Dedifferentiated amniotic fluid mesenchymal stem cell (primary cell): Measurements from ENCODE around the gene HK3.
"Not testable (repeated sequence)": the region's sequence is repeated elsewhere in the genome, so short reads cannot be mapped to it uniquely, and the experiment has no call there.

Experiments
- DNase-seq: peaks from one replicate; pipeline ENCODE4 v3.0.0-alpha.2; 2016; ENCODE audit errors: extremely low spot score

Gene HK3

GRCh38 chr5:176883700-176884570 lies 15.2 kb downstream of the HK3 start:
- DNase-seq, result no peak

- no peak for DNase-seq
These were observed 16.6 kb downstream of the HK3 start for GRCh38 chr5:176882567-176882903.

DNA sequence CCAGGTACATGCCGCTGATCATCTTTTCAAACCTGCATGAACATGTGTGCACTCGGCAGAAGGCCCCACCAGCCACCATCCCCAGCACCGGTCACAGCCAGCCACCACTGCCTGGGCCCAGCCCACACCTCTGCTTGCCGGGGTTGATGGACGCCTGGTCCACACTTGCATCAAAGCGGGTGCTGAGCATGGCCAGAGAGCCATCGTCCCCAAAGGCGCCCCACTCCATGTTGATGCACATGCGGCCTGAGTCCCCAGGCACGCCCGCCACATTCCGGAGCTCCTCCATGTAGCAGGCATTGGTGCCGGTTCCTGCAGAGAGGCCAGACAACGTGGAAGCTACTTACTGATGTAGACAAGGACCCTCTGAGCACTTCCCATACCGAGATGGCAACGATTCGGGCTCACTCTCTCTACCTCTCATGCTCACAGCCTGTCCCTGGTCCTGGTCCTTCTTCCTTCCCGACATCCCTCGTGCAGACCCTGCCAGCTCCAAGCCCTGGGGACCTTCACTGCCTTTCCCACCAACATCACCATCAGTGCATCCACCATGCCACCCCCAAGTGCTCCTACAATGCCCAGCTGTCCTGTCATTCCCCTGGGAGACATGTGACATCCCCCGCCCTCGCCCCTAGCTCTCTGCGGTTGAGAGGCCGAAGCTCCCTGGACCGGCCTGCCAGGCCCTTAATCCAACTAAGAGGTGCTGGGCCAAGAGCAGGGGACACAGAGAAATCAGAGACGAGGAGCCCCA lies 17.2 kb downstream of the HK3 start:
- DNase-seq, result no peak

DNA sequence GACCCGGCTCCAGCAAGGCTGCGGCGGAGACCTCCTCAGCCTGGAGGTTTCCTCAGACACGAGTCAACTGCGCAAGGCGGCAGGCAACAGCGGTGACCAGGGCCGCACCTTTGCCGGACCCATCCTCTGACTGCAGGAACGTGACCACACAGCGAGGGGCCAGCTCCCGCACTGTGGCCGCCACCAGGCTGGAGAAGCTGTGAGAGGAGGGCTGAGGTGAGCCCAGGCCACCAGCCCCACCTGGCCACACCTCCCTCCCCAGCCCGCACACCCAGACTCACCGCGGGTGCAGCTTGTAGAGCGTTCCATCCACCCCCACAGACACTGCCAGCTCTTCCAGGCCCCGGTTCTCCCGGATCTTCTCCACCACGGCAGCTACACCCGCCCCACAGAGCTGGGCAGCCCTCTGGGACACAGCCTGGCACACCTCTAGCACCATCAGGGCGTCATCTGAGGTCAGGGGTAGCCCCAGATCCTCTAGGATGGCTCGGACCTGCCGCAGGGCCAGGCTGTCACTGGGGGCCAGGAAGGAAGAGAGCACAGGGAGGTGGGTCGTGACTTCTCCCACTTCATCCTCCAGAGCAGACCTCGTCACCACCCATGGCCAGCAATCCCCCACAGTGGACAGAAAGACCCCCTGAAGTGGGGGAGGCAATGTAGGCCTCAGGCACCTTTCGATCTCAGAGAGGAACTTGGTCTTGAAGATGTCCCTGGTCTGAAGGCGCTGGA lies 18.0 kb downstream of the HK3 start:
- DNase-seq, result no peak

DNA sequence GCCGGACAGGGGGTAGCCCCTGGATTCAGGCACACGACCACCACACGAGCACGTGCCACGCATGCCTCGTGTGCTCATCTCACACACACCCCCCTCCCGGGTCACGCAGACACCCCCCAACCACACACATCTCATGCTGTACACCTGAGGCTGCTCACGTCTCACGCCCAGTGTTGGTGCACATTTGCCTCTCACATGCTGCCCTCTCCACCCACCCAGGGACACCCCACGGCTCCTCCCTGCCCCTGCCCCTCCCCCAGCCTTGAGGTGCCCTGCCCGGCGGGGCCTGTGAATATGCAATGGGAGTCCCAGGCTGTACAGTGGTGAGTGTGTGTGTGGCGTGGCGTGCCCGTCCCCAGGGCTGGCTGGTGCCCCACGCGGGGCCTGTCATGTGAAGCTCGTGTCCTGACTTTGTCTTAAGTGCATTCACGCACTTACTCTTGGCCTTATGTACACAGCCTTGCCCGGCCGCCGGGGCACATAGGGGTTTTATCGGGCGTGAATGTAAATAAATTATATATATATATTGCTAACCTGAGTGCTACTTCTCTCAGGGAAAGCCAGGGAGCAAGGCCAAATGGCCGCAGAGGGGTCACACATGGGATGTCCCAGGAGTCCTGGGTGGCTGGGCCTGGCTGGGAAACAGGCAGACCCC lies 18.7 kb downstream of the HK3 start:
- DNase-seq, result no peak

DNA sequence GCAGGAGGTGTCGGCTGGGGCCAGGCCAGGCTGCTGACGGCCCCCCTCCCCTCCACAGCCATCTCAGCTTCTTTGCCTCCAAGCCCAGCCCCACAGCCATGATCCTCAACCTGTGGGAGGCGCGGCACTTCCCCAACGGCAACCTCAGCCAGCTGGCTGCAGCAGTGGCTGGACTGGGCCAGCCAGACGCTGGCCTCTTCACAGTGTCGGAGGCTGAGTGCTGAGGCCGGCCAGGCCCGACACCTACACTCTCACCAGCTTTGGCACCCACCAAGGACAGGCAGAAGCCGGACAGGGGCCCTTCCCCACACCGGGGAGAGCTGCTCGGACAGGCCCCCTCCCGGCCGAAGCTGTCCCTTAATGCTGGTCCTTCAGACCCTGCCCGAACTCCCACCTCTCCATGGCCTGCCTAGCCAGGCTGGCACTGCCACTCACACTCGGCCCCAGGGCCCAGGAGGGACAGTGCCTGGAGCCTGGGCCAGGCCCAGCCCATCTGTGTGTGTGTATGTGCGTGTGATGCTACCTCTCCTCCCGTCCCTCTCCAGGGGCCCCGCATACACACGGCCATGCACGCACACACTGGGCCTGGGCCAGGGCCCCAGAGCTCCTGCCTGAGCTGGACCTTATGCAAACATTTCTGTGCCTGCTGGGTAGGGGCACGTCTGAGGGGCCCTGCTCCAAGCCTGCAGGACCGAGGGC lies 19.3 kb downstream of the HK3 start:
- DNase-seq, result no peak

GRCh38 chr5:176878906-176879662 lies 20.1 kb downstream of the HK3 start:
- no peak for DNase-seq

DNA sequence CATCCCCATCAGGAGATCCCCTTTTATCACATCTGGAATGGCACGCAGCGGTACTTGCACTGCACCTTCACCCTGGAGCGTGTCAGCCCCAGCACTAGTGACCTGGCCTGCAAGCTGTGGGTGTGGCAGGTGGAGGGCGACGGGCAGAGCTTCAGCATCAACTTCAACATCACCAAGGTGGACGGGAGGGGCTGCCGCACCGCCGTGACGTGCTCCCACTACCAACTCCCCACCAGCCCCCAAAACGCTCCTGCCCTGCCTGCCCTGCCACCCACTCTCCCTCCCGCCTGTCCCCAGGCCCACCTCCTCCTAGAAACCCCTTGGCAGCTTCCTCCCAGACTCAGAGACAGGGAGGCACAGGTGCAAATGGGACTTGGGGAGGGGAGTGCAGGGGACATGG lies 20.7 kb downstream of the HK3 start:
- DNase-seq, result no peak

DNA sequence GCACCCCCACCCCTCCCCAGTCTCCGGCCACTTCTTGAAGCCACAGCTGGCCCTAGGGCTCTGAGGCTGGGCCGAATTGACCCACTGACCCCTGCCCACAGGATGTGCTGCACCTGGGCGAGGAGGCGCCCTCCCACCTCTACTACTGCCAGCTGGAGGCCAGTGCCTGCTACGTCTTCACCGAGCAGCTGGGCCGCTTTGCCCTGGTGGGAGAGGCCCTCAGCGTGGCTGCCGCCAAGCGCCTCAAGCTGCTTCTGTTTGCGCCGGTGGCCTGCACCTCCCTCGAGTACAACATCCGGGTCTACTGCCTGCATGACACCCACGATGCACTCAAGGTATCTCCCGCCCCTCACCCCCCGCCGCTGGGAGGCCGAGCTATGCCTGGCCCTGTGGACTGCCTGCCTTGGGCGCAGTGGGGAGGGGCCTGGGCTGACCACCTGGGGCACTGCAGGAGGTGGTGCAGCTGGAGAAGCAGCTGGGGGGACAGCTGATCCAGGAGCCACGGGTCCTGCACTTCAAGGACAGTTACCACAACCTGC lies 21.3 kb downstream of the HK3 start:
- no peak for DNase-seq

GRCh38 chr5:176876506-176877431 lies 22.4 kb downstream of the HK3 start:
- no peak for DNase-seq

GRCh38 chr5:176875783-176876505 lies 23.2 kb downstream of the HK3 start:
- DNase-seq, result no peak

DNA sequence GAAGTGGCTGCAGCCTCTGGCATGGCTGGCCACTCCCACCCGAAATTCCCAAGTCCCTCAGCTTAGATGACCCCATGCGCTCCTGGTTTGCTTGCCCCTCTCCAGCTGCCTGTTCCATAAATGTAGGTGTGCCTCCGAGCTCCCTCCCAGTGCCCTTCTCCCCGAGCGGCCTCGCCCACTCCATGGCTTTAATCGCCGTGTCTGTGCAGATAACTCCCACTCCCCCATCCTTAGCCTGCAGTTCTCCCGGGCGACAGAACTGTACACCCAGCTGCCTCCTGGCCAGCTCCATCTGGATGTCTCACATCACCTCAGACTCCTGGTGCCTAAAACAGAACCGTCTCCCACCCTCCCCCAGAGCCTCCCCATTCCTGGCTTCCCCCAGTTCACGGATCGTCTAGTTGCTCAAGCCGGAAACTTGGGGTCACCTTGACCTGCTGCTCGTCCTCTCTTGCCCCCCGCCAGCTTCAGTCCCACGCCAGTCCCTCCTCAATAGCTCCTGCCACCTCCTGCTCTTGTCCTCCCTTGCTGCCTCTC lies 24.1 kb downstream of the HK3 start:
- no peak for DNase-seq

DNA sequence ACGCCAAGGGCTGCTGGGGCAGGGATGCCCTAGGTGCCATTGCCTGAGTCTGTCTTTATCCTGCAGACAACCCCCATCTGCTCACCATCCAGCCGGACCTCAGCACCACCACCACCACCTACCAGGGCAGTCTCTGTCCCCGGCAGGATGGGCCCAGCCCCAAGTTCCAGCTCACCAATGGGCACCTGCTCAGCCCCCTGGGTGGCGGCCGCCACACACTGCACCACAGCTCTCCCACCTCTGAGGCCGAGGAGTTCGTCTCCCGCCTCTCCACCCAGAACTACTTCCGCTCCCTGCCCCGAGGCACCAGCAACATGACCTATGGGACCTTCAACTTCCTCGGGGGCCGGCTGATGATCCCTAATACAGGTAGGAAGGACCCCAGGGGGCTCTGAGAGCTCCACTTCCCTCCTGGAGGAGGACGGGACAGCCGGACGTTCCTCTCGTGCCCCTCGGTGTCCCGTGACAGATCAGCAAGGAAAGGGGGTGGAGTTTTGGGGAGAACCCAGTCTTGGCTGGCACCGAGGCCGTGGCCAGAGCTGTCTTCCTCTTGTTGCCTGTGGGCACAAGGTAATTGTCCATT lies 24.9 kb downstream of the HK3 start:
- no peak for DNase-seq

GRCh38 chr5:176873541-176874172 lies 25.5 kb downstream of the HK3 start:
- DNase-seq, result no peak

DNA sequence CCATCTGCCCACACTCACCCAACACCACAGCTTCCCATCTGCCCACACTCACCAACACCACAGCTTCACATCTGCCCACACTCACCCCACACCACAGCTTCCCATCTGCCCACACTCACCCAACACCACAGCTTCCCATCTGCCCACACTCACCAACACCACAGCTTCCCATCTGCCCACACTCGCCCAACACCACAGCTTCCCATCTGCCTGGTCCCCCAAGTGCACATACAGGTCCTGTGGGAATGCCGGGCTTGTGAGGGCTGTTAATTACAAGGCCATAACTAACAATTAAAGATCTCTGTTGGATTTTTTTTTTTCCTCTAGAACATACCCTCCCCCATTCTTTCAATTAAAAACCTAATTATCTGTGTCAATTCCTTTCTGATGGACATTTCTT lies 26.1 kb downstream of the HK3 start:
- not testable (repeated sequence) for DNase-seq

DNA sequence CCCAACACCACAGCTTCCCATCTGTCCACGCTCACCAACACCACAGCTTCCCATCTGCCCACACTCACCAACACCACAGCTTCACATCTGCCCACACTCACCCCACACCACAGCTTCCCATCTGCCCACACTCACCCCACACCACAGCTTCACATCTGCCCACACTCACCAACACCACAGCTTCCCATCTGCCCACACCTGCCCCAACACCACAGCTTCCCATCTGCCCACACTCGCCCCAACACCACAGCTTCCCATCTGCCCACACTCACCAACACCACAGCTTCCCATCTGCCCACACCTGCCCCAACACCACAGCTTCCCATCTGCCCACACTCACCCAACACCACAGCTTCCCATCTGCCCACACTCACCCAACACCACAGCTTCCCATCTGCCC lies 26.6 kb downstream of the HK3 start:
- not testable (repeated sequence) for DNase-seq

DNA sequence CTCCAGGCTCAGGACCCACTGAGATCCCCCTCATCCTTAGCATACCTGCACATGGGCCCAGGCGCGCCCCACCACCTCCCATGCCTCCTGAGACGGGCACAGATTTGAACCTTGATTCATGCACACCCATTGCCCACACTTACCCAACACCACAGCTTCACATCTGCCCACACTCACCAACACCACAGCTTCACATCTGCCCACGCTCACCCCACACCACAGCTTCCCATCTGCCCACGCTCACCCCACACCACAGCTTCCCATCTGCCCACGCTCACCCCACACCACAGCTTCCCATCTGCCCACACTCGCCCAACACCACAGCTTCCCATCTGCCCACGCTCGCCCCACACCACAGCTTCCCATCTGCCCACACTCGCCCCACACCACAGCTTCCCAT lies 28.5 kb downstream of the HK3 start:
- DNase-seq, result not testable (repeated sequence)
